ENCODE measurements around the gene GPD1L.

The GPD1L gene

DNA sequence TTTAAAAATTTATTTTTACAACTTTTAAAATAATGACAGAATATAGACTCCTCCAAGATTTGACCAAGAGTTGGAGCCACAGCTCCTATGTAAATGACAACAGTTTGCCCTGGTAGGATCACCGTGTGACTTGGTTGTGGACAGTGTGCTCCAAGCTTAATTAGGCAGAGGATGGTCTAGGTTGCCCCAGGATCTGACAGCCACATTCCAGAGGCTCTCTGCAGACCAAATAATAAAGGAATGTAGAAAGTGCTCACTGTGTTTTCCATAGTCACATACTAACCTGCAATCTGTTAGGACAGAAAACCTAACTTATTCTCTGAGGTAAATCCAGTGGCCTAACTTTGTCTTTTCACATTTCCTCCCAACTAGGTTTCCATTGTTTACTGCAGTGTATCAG is 59.0 kb downstream of the GPD1L start:
- no peak for ATAC-seq
- TF ChIP-seq TOX (CRISPR knock-in tag; IDR thresholded peaks at IDR 0.05; ENCODE audit: borderline replicate concordance): no peak
- TF ChIP-seq PPARA (CRISPR knock-in tag; IDR thresholded peaks at IDR 0.05; ENCODE audit: borderline replicate concordance): no peak
- TF ChIP-seq BACH2 (CRISPR knock-in tag; IDR thresholded peaks at IDR 0.05; ENCODE audit: borderline replicate concordance): no peak
- TF ChIP-seq RARB (CRISPR knock-in tag; IDR thresholded peaks at IDR 0.05): no peak
- TF ChIP-seq ISL1 (CRISPR knock-in tag; IDR thresholded peaks at IDR 0.05): no peak
- no peak for TF ChIP-seq CSDC2 (CRISPR knock-in tag; IDR thresholded peaks at IDR 0.05)
- TF ChIP-seq GLIS3 (CRISPR knock-in tag; IDR thresholded peaks at IDR 0.05): no peak
- no peak for TF ChIP-seq TCF4 (CRISPR knock-in tag; IDR thresholded peaks at IDR 0.05; ENCODE audit: borderline replicate concordance)
- TF ChIP-seq ARNTL (CRISPR knock-in tag; IDR thresholded peaks at IDR 0.05; ENCODE audit: borderline replicate concordance, low read depth): no peak
- TF ChIP-seq, protein P1, sequence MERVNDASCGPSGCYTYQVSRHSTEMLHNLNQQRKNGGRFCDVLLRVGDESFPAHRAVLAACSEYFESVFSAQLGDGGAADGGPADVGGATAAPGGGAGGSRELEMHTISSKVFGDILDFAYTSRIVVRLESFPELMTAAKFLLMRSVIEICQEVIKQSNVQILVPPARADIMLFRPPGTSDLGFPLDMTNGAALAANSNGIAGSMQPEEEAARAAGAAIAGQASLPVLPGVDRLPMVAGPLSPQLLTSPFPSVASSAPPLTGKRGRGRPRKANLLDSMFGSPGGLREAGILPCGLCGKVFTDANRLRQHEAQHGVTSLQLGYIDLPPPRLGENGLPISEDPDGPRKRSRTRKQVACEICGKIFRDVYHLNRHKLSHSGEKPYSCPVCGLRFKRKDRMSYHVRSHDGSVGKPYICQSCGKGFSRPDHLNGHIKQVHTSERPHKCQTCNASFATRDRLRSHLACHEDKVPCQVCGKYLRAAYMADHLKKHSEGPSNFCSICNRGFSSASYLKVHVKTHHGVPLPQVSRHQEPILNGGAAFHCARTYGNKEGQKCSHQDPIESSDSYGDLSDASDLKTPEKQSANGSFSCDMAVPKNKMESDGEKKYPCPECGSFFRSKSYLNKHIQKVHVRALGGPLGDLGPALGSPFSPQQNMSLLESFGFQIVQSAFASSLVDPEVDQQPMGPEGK (CRISPR knock-in tag; IDR thresholded peaks at IDR 0.05; ENCODE audit: borderline replicate concordance): no peak
- no peak for TF ChIP-seq ZFP30 (CRISPR knock-in tag; IDR thresholded peaks at IDR 0.05)
- no peak for TF ChIP-seq ESRRG (CRISPR knock-in tag; IDR thresholded peaks at IDR 0.05)
- no peak for TF ChIP-seq ZNF70 (CRISPR knock-in tag; IDR thresholded peaks at IDR 0.05)
- TF ChIP-seq ZC3H10 (CRISPR knock-in tag; IDR thresholded peaks at IDR 0.05): no peak
- TF ChIP-seq OSR1 (CRISPR knock-in tag; IDR thresholded peaks at IDR 0.05): no peak
- TF ChIP-seq, protein P2, sequence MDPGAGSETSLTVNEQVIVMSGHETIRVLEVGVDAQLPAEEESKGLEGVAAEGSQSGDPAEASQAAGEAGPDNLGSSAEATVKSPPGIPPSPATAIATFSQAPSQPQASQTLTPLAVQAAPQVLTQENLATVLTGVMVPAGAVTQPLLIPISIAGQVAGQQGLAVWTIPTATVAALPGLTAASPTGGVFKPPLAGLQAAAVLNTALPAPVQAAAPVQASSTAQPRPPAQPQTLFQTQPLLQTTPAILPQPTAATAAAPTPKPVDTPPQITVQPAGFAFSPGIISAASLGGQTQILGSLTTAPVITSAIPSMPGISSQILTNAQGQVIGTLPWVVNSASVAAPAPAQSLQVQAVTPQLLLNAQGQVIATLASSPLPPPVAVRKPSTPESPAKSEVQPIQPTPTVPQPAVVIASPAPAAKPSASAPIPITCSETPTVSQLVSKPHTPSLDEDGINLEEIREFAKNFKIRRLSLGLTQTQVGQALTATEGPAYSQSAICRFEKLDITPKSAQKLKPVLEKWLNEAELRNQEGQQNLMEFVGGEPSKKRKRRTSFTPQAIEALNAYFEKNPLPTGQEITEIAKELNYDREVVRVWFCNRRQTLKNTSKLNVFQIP (CRISPR knock-in tag; IDR thresholded peaks at IDR 0.05; ENCODE audit: borderline replicate concordance, low read depth): no peak
- no peak for TF ChIP-seq SNAI2 (CRISPR knock-in tag; IDR thresholded peaks at IDR 0.05)
- no peak for TF ChIP-seq ZNF8 (CRISPR knock-in tag; IDR thresholded peaks at IDR 0.05)

DNA sequence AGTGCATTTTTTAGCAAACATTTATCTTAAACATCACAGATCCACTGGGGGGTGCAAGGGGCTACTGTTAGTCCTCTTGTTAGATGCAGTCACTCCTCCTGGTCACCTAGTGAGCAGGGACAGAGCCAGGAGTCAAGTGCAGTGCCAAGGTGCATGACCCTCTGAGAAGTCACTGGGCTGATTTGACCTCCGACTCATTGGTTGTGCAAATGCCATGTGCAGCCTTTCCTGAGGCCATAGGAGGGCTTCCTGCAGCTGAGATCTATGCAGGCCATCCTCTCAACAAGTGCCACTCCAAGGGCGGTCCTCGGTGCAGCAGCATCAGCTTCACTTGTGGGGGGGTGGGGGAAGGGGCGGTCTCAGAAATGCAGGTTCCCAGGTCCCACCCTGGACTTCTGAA is 60.2 kb downstream of the GPD1L start:
- no peak for ATAC-seq
- TF ChIP-seq, protein P2 (CRISPR knock-in tag; IDR thresholded peaks at IDR 0.05; ENCODE audit: borderline replicate concordance, low read depth): no peak
- TF ChIP-seq, protein P3, sequence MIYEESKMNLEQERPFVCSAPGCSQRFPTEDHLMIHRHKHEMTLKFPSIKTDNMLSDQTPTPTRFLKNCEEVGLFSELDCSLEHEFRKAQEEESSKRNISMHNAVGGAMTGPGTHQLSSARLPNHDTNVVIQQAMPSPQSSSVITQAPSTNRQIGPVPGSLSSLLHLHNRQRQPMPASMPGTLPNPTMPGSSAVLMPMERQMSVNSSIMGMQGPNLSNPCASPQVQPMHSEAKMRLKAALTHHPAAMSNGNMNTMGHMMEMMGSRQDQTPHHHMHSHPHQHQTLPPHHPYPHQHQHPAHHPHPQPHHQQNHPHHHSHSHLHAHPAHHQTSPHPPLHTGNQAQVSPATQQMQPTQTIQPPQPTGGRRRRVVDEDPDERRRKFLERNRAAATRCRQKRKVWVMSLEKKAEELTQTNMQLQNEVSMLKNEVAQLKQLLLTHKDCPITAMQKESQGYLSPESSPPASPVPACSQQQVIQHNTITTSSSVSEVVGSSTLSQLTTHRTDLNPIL (CRISPR knock-in tag; IDR thresholded peaks at IDR 0.05; ENCODE audit: low read depth): no peak
- TF ChIP-seq TCF4 (CRISPR knock-in tag; IDR thresholded peaks at IDR 0.05; ENCODE audit: borderline replicate concordance): no peak
- TF ChIP-seq RARB (CRISPR knock-in tag; IDR thresholded peaks at IDR 0.05): no peak
- no peak for TF ChIP-seq ARNTL (CRISPR knock-in tag; IDR thresholded peaks at IDR 0.05; ENCODE audit: borderline replicate concordance, low read depth)
- TF ChIP-seq OSR1 (CRISPR knock-in tag; IDR thresholded peaks at IDR 0.05): no peak
- no peak for TF ChIP-seq ZNF8 (CRISPR knock-in tag; IDR thresholded peaks at IDR 0.05)
- TF ChIP-seq ZFP30 (CRISPR knock-in tag; IDR thresholded peaks at IDR 0.05): no peak
- TF ChIP-seq ZFP3 (CRISPR knock-in tag; IDR thresholded peaks at IDR 0.05): no peak
- no peak for TF ChIP-seq PPARA (CRISPR knock-in tag; IDR thresholded peaks at IDR 0.05; ENCODE audit: borderline replicate concordance)
- no peak for TF ChIP-seq ESRRG (CRISPR knock-in tag; IDR thresholded peaks at IDR 0.05)
- no peak for TF ChIP-seq SNAI2 (CRISPR knock-in tag; IDR thresholded peaks at IDR 0.05)
- TF ChIP-seq ZNF565 (CRISPR knock-in tag; conservative IDR thresholded peaks at IDR 0.05; ENCODE audit: low read depth): no peak
- no peak for TF ChIP-seq TOX (CRISPR knock-in tag; IDR thresholded peaks at IDR 0.05; ENCODE audit: borderline replicate concordance)
- no peak for TF ChIP-seq GLIS3 (CRISPR knock-in tag; IDR thresholded peaks at IDR 0.05)
- TF ChIP-seq BACH2 (CRISPR knock-in tag; IDR thresholded peaks at IDR 0.05; ENCODE audit: borderline replicate concordance): no peak
- TF ChIP-seq ISL1 (CRISPR knock-in tag; IDR thresholded peaks at IDR 0.05): no peak

DNA sequence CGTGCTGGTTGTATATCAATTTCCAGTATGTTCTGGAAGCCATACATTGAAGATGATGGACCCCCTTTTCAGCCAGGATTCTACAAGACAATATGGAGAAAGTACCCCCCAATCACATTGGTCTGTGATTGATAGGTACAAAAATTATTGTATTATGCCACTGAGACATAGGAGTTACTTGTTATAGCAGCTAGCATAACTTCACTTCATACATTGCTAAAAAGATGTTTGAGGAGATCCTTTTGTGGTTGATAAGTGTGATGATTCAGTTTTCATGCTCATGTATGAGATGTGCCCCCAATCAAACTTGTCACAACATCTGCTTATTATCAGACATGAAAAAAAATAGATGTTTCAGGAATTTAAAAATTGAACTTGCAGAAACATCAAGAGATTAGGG is 66.0 kb downstream of the GPD1L start:
- TF ChIP-seq PPARA (CRISPR knock-in tag; IDR thresholded peaks at IDR 0.05; ENCODE audit: borderline replicate concordance): no peak
- no peak for TF ChIP-seq TCF4 (CRISPR knock-in tag; IDR thresholded peaks at IDR 0.05; ENCODE audit: borderline replicate concordance)
- TF ChIP-seq ARNTL (CRISPR knock-in tag; IDR thresholded peaks at IDR 0.05; ENCODE audit: borderline replicate concordance, low read depth): no peak

More for the DNA sequence above, 66.0 kb downstream of the GPD1L start:
- ATAC-seq: no peak

All from SK-N-SH treated with all-trans-retinoic acid at 6 μM for 48 hours (cell line).